ENCODE measurements around the gene SCAMP3.

The SCAMP3 gene

DNA sequence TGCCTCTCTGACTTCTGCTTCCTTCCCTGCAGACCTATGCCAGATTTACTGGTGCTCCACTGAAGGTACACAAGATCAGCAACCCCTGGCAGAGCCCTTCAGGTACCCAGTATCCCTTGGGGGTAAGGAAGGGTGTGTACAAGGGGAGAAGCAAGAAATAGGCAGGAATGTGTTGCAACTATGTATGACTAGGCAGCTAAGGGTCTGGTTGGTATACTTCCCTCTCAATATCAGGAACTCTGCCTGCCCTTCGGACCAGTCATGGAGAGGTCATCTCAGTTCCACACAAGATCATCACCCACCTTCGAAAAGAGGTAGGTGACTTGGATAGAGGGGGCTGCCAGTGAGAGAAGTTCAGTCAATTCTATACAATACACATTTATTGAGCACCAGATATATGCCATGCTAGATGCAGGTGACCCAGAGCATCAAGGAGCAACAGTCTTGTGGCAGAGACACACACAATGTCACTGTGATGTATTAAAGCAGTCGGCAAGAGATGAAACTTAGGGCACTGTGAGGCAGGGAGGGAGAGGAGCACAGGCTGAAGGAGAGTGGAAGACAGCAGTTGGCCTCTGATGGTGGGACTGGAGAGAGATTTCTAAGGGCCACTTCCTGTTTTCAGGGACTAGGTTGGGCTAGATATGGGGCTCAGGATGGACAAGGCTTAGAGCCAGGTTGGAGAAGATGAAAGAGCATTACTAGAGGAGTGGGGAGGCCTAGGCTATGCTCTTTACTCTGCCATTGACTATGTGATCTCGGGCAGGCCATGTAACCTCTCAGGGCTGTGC lies 51.7 kb downstream of the SCAMP3 start:
- peak overlapping the region; percentile 81 for H3K9ac ChIP-seq (ENCODE audit: low read depth, low read length, poor library complexity, severe bottlenecking)
- peak overlapping the region; percentile 91 for H3K4me3 ChIP-seq (ENCODE audit: low read length, poor library complexity, severe bottlenecking)
- no peak for TF ChIP-seq CTCF (conservative IDR thresholded peaks at IDR 0.05; ENCODE audit: low read length)
- no peak for TF ChIP-seq EZH2phosphoT487 (IDR thresholded peaks at IDR 0.05; ENCODE audit: borderline replicate concordance)
- H3K36me3 ChIP-seq (ENCODE audit: insufficient read depth, low read length) = no peaks in the 10 kb centered on the region
- H2AFZ ChIP-seq (ENCODE audit: low read length) = no peak overlapping the region
- no peaks in the 10 kb centered on the region for H3K9me3 ChIP-seq (ENCODE audit: insufficient read depth, low read depth, low read length)
- peaks cover 16% of the 10 kb centered on the region for H3K79me2 ChIP-seq (ENCODE audit: insufficient read depth, low read length)
- H4K20me1 ChIP-seq (ENCODE audit: insufficient read depth, low read length, poor library complexity, severe bottlenecking) = no peaks in the 10 kb centered on the region
- H3K9me2 ChIP-seq (replicated peaks; ENCODE audit: low read depth, low read length) = no peaks in the 10 kb centered on the region
- no peaks in the 10 kb centered on the region for H3F3A ChIP-seq (ENCODE audit: low read depth)
- peak overlapping the region; percentile 99 for H3K4me2 ChIP-seq (ENCODE audit: low read depth, low read length, poor library complexity, severe bottlenecking)
- H3K27me3 ChIP-seq (ENCODE audit: insufficient read depth, low read length, poor library complexity, severe bottlenecking) = no peaks in the 10 kb centered on the region
- peaks cover 28% of the 10 kb centered on the region for H3K4me1 ChIP-seq (ENCODE audit: insufficient read depth, low read length, poor library complexity, severe bottlenecking)

GRCh38 chr1:155209312-155209721 lies 52.8 kb downstream of the SCAMP3 start:
- Histone ChIP-seq H3K9me2 (replicated peaks; ENCODE audit: low read depth, low read length) (no peaks in the 10 kb centered on the region), H3K4me2 (ENCODE audit: low read depth, low read length, poor library complexity, severe bottlenecking) (peak overlapping the region; percentile 99), H3K27me3 (ENCODE audit: insufficient read depth, low read length, poor library complexity, severe bottlenecking) (no peaks in the 10 kb centered on the region), H3K9ac (ENCODE audit: low read depth, low read length, poor library complexity, severe bottlenecking) (peak overlapping the region; percentile 81), H3K79me2 (ENCODE audit: insufficient read depth, low read length) (peaks cover 16% of the 10 kb centered on the region), H3K4me1 (ENCODE audit: insufficient read depth, low read length, poor library complexity, severe bottlenecking) (peaks cover 28% of the 10 kb centered on the region), H3K9me3 (ENCODE audit: insufficient read depth, low read depth, low read length) (no peaks in the 10 kb centered on the region), H3K36me3 (ENCODE audit: insufficient read depth, low read length) (no peaks in the 10 kb centered on the region), H2AFZ (ENCODE audit: low read length) (peak overlapping the region; percentile 91), H3K4me3 (ENCODE audit: low read length, poor library complexity, severe bottlenecking) (peak overlapping the region; percentile 91), H3F3A (ENCODE audit: low read depth) (no peaks in the 10 kb centered on the region), H4K20me1 (ENCODE audit: insufficient read depth, low read length, poor library complexity, severe bottlenecking) (no peaks in the 10 kb centered on the region)
- TF ChIP-seq EZH2phosphoT487 (IDR thresholded peaks at IDR 0.05; ENCODE audit: borderline replicate concordance) (no peak), CTCF (conservative IDR thresholded peaks at IDR 0.05; ENCODE audit: low read length) (no peak)

DNA sequence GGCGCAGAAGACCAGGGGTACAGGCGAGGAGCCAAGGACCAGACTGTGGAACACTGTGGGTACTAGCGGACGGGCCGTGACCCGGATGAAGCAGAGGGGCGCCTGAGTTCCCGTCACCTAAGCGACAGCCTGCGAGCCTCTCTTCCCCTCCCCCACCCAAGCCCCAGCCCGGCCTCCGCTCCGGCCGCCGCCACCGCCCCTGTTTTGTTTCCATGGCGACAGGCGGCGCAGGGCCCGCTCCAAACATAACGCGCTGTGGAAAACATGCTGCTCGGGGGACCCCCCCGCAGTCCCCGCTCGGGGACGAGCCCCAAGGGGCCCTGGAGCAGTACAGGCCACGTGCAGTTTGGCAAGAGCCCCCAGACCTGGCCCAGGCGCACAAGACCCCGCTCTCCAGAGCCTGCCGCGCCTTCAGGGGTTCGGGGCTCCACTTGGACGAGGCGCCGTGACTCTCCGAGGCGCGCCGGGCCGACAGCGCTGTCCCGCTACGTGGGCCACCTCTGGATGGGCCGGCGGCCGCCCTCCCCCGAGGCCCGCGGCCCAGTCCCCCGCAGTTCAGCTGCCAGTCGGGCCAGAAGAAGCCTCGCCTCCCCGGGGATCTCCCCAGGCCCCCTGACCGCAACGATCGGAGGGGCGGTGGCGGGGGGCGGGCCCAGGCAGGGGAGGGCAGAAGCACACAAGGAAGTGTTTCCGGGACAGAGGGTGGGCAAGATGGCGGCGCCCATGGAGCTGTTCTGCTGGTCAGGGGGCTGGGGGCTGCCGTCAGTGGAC lies 53.4 kb downstream of the SCAMP3 start, which contains the start of gene MTX1:
Gene MTX1, plus strand, starts transcription at position 155 of the 771 bp plus-strand sequence. Its CDS starts 110 bp downstream, at position 265.
- Histone ChIP-seq H3K36me3 (ENCODE audit: insufficient read depth, low read length) (no peaks in the 10 kb centered on the region), H3K4me2 (ENCODE audit: low read depth, low read length, poor library complexity, severe bottlenecking) (peak within 1 kb of the TSS; percentile 99), H2AFZ (ENCODE audit: low read length) (peak within 1 kb of the TSS; percentile 91)

More for the DNA sequence above, 53.4 kb downstream of the SCAMP3 start, which contains the start of gene MTX1:
- H3K9ac ChIP-seq (ENCODE audit: low read depth, low read length, poor library complexity, severe bottlenecking) = peak within 1 kb of the TSS; percentile 81
- H3K4me3 ChIP-seq (ENCODE audit: low read length, poor library complexity, severe bottlenecking) = peak within 1 kb of the TSS; percentile 91
- H3F3A ChIP-seq (ENCODE audit: low read depth) = no peaks in the 10 kb centered on the region
- peaks cover 28% of the 10 kb centered on the region for H3K4me1 ChIP-seq (ENCODE audit: insufficient read depth, low read length, poor library complexity, severe bottlenecking)
- no peaks in the 10 kb centered on the region for H3K9me2 ChIP-seq (replicated peaks; ENCODE audit: low read depth, low read length)
- H3K27me3 ChIP-seq (ENCODE audit: insufficient read depth, low read length, poor library complexity, severe bottlenecking) = no peaks in the 10 kb centered on the region
- H3K79me2 ChIP-seq (ENCODE audit: insufficient read depth, low read length) = peaks cover 16% of the 10 kb centered on the region
- TF ChIP-seq CTCF (conservative IDR thresholded peaks at IDR 0.05; ENCODE audit: low read length) (no peak), EZH2phosphoT487 (IDR thresholded peaks at IDR 0.05; ENCODE audit: borderline replicate concordance) (no peak)
- H3K9me3 ChIP-seq (ENCODE audit: insufficient read depth, low read depth, low read length) = no peaks in the 10 kb centered on the region
- no peaks in the 10 kb centered on the region for H4K20me1 ChIP-seq (ENCODE audit: insufficient read depth, low read length, poor library complexity, severe bottlenecking)

All from Loucy (cell line).